HepG2 (cell line): ENCODE results near the gene HYAL1. TPM values are rescaled to one million over a fixed set of nuclear protein-coding genes. Genes with fewer than 3 reads are reported as not detected.

Experiments used
- AHR ChIP-seq: IDR thresholded peaks from 2 replicates; pipeline ENCODE4 v1.6.1; 2018; ENCODE audit warnings: missing genetic modification reagents, missing compliant biosample characterization
- ATF1 ChIP-seq: IDR thresholded peaks from 2 replicates; pipeline ENCODE4 v1.6.1; 2016; ENCODE audit warnings: mild to moderate bottlenecking, control low read depth
- HNRNPLL ChIP-seq: fragments of 200-400 bp; formaldehyde crosslinking; IDR thresholded peaks from 2 replicates; pipeline ENCODE4 v1.6.1; 2017; ENCODE audit warnings: mild to moderate bottlenecking, low read depth, low read length; ENCODE audit not compliant: poor library complexity, severe bottlenecking
- MAFG ChIP-seq: sonication (generic); formaldehyde crosslinking; IDR thresholded peaks from 2 replicates; pipeline ENCODE4 v1.5.1; 2020; ENCODE audit warnings: mild to moderate bottlenecking, missing genetic modification reagents
- MXD3 ChIP-seq: IDR thresholded peaks from 2 replicates; pipeline ENCODE4 v1.6.1; 2016; ENCODE audit warnings: mild to moderate bottlenecking, missing biosample characterization, missing genetic modification reagents
- NR1H2 ChIP-seq: sonication (generic); formaldehyde crosslinking; IDR thresholded peaks from 2 replicates; pipeline ENCODE4 v1.8.1; 2022; ENCODE audit warnings: low read depth, missing genetic modification reagents, borderline replicate concordance
- PBX3 ChIP-seq: sonication (generic); formaldehyde crosslinking; IDR thresholded peaks from 2 replicates; pipeline ENCODE4 v1.8.1; 2023; ENCODE audit warnings: missing genetic modification reagents, inconsistent platforms, borderline replicate concordance
- RAD21 ChIP-seq: fragments of 450-650 bp; formaldehyde crosslinking; IDR thresholded peaks from 2 replicates; pipeline ENCODE4 v1.5.0; 2020; ENCODE audit warnings: mild to moderate bottlenecking
- SAP130 ChIP-seq: IDR thresholded peaks from 2 replicates; pipeline ENCODE4 v1.6.1; 2016; ENCODE audit warnings: low read depth
- SNAPC5 ChIP-seq: sonication (generic); formaldehyde crosslinking; IDR thresholded peaks from 2 replicates; pipeline ENCODE4 v1.8.1; 2023; ENCODE audit warnings: mild to moderate bottlenecking, missing genetic modification reagents, borderline replicate concordance
- SRSF4 ChIP-seq: fragments of 200-400 bp; formaldehyde crosslinking; IDR thresholded peaks from one replicate; pipeline ENCODE4 v1.6.1; 2018; ENCODE audit warnings: mild to moderate bottlenecking, low read depth, low read length, moderate library complexity; ENCODE audit not compliant: poor library complexity, severe bottlenecking
- TERF1 ChIP-seq: sonication (generic); formaldehyde crosslinking; IDR thresholded peaks from 2 replicates; pipeline ENCODE4 v1.8.0; 2022; ENCODE audit warnings: mild to moderate bottlenecking, missing genetic modification reagents, moderate library complexity
- TFDP2 ChIP-seq: sonication (generic); formaldehyde crosslinking; IDR thresholded peaks from 2 replicates; pipeline ENCODE4 v1.4.0; 2020; ENCODE audit warnings: missing genetic modification reagents
- ZBTB38 ChIP-seq: sonication (generic); formaldehyde crosslinking; IDR thresholded peaks from 2 replicates; pipeline ENCODE4 v1.5.1; 2020; ENCODE audit warnings: mild to moderate bottlenecking, missing genetic modification reagents
- ZNF17 ChIP-seq: sonication (generic); formaldehyde crosslinking; IDR thresholded peaks from 2 replicates; pipeline ENCODE4 v1.5.0; 2020; ENCODE audit warnings: mild to moderate bottlenecking, missing genetic modification reagents
- ZNF501 ChIP-seq: sonication (generic); formaldehyde crosslinking; IDR thresholded peaks from 2 replicates; pipeline ENCODE4 v1.5.1; 2020; ENCODE audit warnings: mild to moderate bottlenecking, moderate library complexity, missing genetic modification reagents
- ZNF749 ChIP-seq: sonication (generic); formaldehyde crosslinking; IDR thresholded peaks from 2 replicates; pipeline ENCODE4 v1.8.0; 2022; ENCODE audit warnings: mild to moderate bottlenecking, missing genetic modification reagents, moderate library complexity, borderline replicate concordance
- ZNF841 ChIP-seq: sonication (generic); formaldehyde crosslinking; IDR thresholded peaks from 2 replicates; pipeline ENCODE4 v1.8.1; 2023; ENCODE audit warnings: missing genetic modification reagents, borderline replicate concordance
- polyA plus RNA-seq, 8 experiments: library from polyadenylated mRNA; depleted of rRNA in 3 of 8; stranded (reverse) in 7 of 8; unstranded in 1 of 8; fragments of >200 nt; fragmentation: Illumina TruSeq in 4 of 8; extraction: Trizol in 4 of 8; gene quantifications; 2 replicates each; pipeline versions ENCODE4 v1.2.1 to v1.2.3, GENCODE V29; 2011 to 2016; ENCODE audit warnings: low read depth in 4 of 8, missing spikeins in 1 of 8, mixed read lengths in 1 of 8; ENCODE audit not compliant: insufficient read depth in 1 of 8
- total RNA-seq, 5 experiments: library from RNA; depleted of rRNA; stranded (reverse); fragments of >200 nt; fragmentation: Illumina TruSeq; extraction: Trizol; gene quantifications; 2 replicates each; pipeline ENCODE4 v1.2.3, GENCODE V29; 2016; ENCODE audit warnings: low read depth in 1 of 5

HYAL1 gene
- total and polyA plus RNA-seq, 2 of the 13 experiments (the other 11 are each of a cell fraction or from before 2014, with no cell fraction given), result 76.5 to 193 TPM

- TF ChIP-seq MXD3 (CRISPR knock-in tag) (peak; percentile 59; the same call in 1 of the 2 replicates), RAD21 (CRISPR knock-in tag) (peak; percentile 44; the same call in 1 of the 2 replicates), ZNF17 (CRISPR knock-in tag) (no peak), ZNF749 (no peak), PBX3 (CRISPR knock-in tag) (no peak), ZBTB38 (CRISPR knock-in tag) (no peak), TFDP2 (CRISPR knock-in tag) (peak; percentile 32; the same call in 1 of the 2 replicates), SAP130 (CRISPR knock-in tag) (peak; percentile 89), NR1H2 (CRISPR knock-in tag) (0 out of 2 replicates have a peak, but pooled peaks have one; percentile 30), ZNF501 (CRISPR knock-in tag) (peak; percentile 21; the same call in 1 of the 2 replicates), SNAPC5 (CRISPR knock-in tag) (no peak), MAFG (CRISPR knock-in tag) (no peak), ATF1 (CRISPR knock-in tag) (no peak), ZNF841 (CRISPR knock-in tag) (no peak), AHR (CRISPR knock-in tag) (no peak), HNRNPLL (peak; percentile 4), SRSF4 (no peak), TERF1 (CRISPR knock-in tag) (no peak)
- TF ChIP-seq, all 625 proteins: peak for 65
Observed at GRCh38 chr3:50320853-50321335, 17.5 kb upstream of the HYAL1 start (continued).
